NCI-H1930 (cell line): ENCODE results near the gene ACTG2.

Experiments used
- DNase-seq, 2 experiments: peaks; one replicate each; lab custom pipeline; 2025; lab: John Stamatoyannopoulos, UW

The ACTG2 gene

DNA sequence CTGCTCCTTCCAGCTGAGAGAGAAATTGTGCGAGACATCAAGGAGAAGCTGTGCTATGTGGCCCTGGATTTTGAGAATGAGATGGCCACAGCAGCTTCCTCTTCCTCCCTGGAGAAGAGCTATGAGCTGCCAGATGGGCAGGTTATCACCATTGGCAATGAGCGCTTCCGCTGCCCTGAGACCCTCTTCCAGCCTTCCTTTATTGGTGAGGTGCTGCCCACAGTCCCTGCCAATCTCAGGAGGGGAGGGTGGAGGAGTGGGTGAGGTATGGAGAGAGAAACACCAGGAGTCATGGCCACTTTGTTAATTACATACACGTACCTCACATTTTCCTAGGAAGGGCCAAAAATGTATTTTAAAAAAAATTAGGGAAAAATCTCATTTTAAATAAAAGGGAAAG, 21.9 kb downstream of the ACTG2 start:
- no peak for DNase-seq

DNA sequence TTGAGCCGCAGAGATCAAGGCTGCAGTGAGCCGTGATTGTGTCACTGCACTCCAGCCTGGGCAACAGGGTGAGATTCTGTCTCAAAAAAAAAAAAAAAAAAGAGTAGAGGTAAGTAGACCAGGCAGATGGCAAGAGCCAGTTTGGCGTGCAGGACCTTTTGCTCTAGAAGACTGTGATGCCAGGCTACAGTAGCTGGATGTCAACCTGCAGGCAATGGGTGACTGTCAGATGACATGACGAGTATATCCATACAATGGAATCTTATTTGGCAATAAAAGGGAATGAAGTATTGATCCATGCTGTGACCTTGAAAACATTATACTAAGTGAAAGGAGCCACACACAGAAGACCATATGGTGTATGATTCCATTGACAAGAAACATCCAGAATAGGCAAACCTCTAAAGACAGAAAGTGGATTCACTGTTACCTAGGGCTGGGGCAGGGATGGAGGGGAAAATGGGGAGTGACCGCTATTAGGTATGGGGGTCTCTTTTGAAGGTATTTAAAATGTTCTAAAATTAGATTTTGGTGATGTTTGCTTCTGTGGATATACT, 22.7 kb downstream of the ACTG2 start:
- DNase-seq, result no peak

GRCh38 chr2:73916666-73917065, 23.9 kb downstream of the ACTG2 start:
- DNase-seq, result no peak

DNA sequence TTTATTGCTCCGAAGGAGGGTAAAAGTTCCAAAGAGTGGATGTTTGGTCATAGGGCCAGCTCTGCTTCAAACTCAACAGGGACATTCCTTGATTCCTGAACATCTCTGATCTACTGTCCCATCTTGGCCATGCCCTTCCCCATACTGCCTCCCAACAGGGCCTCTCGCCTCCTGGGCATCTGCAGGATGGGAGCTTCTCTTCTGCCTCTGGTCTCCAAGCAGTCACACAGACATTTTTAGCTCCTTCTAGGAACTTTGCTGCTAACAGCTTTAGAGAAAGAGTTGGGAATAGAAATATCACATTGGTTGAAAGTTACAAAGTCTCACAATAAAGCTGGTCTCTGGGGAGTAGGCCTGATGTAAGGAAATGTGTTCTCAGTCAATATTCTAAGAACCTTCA, 24.5 kb downstream of the ACTG2 start:
- DNase-seq, result no peak

- no peak for DNase-seq
These were observed 24.9 kb downstream of the ACTG2 start for GRCh38 chr2:73917696-73918207.

- DNase-seq, result no peak
These were observed 26.0 kb downstream of the ACTG2 start for GRCh38 chr2:73918856-73919255.

GRCh38 chr2:73919596-73920228, 26.9 kb downstream of the ACTG2 start:
- no peak for DNase-seq

DNA sequence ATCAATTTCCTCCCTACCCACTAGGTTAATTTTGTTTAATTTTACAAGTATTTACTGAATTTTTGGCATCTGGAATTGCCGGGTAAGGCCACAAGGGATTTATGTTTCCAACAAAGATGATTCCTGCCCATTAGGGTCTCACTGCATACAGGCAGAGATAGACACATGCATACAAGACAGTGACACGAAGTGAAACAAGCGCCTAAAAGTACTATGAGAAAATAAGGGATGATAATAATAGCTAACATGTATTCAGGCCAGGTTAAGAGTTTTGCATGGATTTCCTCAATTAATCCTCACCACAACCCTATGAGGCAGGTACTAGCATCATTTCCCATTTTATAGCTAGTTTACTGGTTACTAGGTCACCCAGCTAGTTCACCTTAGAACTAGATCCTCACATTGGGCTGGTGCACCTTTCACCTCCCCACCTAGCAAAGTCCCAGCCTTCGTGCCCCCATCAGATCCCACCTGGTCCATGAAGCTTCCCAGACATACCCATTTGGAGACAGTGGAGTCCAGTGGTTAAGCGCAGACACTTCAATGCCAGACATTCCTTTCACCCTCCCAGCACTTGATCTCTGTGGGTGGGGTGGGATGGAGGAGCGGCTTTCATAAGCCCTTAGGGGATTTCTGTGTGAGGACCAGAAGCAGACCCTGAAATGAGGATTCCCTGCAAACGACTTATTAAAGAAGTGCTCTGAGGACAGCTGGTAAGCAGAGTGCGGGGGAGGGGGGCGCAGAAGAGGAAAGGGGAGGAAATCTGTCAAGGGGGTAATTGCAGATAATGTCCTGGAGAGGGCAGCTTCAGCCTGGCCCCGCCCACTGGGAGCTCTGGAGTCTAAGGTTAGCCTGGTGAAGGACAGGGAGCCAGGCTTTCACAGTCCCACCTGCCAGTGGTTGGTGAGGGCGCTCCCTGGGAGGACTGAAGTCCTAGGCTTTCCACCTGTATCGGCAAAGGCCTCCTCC, 28.1 kb downstream of the ACTG2 start:
- no peak for DNase-seq

GRCh38 chr2:73921581-73921980, 28.8 kb downstream of the ACTG2 start:
- no peak for DNase-seq

GRCh38 chr2:73922681-73923080, 29.9 kb downstream of the ACTG2 start:
- DNase-seq, result no peak

- DNase-seq, result no peak
These were observed 32.4 kb downstream of the ACTG2 start for GRCh38 chr2:73925033-73925704.

DNA sequence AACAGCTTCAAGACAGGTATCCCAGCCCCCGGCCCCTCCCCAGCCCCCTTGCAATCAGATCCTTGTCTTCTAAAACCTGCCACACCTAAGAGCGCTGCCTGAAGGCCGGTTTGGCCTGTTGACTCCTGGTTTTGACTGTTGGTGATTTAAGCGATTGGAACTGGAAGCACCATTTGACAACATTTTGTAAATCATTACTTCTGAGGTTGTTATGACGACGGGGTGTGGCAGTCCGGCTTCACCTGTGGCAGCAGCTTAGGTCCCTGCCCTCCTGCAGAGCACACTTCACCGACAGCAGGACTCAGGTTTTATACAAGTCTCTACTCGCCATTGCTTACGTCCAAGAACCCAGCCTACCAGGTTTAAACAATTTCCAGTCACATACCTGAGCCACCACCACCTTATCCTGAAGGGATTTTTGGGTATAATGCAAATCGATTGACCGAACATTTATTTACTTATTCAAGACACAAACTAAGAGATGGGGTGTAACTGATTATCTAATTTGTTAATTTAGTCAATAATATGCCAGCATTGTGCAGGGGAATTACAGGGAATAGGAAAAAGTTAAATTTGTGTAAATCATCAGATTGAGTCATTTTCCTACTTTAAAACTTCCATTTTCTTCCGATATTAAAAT, 33.2 kb downstream of the ACTG2 start:
- no peak for DNase-seq

DNA sequence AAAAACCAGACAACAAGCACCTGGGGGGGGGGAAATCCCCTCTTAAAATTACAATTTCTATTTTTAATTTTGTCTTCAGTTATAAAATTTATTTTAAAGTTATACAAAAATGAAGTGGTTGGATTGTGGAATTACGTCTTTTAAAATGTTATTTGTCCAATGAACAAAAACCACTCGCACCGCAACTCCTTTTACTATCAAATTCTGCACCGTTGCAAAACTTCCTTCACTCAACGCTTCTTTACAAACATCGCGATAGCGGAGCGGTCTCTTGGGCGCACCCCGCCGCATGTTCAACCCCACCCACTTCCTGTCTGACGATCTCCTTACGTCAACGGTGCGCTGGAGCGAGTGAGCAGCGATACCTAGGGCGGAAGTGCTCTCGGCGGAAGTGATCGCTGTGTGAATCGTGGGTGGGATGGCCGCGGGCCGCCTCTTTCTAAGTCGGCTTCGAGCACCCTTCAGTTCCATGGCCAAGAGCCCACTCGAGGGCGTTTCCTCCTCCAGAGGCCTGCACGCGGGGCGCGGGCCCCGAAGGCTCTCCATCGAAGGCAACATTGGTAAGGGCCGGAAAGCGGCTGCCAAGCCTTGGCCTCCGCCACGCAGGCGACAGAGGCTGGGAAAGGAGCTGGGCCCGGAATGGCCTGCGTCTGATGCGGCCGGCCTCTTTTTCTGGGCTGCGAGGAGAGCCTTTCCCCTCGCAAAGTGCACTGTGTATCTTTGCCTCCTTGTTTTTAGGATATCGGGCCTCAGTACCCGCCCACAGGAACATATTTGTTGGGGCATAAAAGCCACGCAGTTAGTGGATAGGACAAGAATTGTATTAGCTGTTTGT, 33.9 kb downstream of the ACTG2 start, which contains the start of gene DGUOK:
Gene DGUOK, plus strand, starts transcription at position 388 of the 835 bp plus-strand sequence. Its CDS starts 31 bp downstream, at position 419.
- peak; percentile 95 to 96 for DNase-seq

- no peak for DNase-seq
These were observed 34.5 kb downstream of the ACTG2 start for GRCh38 chr2:73927344-73927743.

- no peak for DNase-seq
These were observed 36.1 kb downstream of the ACTG2 start for GRCh38 chr2:73928963-73929347.

DNA sequence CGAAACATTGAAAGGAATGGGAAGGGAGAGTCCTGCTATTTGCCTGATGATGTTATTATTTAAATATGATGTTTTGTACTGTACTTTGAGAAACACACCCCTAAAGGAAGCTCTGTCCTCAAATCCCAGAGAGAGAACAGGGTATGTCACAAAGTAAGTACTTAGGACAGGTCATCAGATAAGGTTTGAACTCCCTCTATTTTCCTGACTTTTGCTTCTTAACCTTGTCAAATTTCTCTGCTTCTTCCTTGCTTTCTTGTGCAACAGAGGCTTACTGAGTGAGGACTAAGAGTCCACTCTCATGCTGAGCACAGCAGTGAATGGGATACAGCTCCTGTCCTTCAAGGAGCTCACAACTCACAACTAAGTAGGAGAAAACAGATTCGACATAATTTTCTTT, 37.6 kb downstream of the ACTG2 start:
- no peak for DNase-seq

- no peak for DNase-seq
These were observed 39.0 kb downstream of the ACTG2 start for GRCh38 chr2:73931531-73932500.

DNA sequence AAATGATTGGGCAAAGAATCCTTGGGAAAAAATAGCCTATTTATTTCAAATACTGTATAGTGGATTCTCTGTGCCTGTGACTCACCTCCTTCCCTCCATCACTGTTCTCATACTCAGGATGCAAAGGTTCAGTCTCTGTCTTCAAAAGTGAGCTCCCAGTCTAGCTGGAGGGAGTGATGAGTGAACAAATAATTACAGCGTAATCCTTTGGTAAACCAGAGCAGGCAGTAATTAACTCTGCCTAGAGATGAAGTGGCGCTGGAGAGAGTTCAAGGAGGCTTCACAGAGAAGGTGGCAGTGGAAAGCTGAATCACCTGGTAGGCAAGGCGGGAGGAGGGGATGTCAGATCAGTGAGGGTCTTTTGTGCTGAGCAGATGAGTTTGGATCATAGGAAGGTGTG, 40.4 kb downstream of the ACTG2 start:
- DNase-seq, result no peak

GRCh38 chr2:73935641-73936040, 42.8 kb downstream of the ACTG2 start:
- DNase-seq, result no peak
